ENCODE measurements around the gene FRAS1.
"Not testable (repeated sequence)": the region's sequence is repeated elsewhere in the genome, so short reads cannot be mapped to it uniquely, and the experiment has no call there.

FRAS1 gene

DNA sequence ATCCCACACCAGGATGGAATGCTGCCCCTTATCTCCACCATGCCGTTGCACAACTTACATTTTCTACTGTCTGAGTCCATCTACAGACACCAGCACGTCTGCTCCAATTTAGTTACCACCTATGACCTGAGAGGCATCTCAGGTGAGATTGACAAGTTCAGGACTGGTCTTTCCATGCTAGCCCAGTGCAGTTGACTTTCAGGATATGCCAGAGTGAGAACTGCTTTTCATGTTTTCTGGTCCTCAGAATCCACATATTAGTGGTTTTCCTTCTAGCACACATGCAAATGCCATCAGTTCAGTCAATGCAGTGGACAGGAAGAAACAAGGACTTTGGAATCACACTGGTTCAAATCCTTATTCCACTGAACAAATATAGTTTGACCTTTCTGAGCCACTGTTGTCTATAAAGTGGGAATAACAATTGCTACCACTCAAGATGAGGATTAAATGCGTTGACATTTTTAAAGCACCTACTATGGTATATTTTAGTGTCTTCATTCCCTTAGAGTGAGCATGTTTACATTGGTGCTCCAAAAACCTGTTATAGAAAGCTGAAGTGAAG, 456.4 kb downstream of the FRAS1 start:
- DNase-seq (ENCODE audit: low spot score), result no peak

DNA sequence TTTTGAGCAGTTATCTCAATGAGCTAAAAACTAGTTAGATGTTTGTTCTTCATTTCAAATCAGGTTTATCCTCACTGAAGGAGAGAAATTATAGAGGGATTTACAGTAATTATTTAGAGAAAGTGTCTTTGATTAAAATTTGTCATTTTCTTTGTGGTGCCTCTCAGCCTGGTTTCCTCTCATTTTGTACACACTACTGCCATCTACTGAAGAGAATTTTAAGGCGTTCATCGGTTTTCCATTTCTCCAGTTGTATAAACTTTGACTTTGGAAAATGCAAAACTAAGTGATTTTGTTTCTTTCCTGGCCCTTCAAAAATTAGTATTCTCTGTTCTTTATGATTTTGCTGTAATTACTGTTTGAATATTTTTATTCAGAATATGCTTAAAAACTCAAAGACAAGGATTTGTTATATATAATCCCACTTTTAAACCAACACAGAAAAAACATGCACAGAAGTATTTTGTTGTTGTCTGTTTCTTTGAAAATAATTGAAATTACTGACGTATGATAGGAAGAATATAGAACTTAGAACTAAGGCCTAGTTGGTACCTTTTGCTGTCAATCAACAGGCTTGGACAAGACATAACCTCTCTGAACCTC, 460.0 kb downstream of the FRAS1 start:
- peak; percentile 18 for DNase-seq (ENCODE audit: low spot score)

DNA sequence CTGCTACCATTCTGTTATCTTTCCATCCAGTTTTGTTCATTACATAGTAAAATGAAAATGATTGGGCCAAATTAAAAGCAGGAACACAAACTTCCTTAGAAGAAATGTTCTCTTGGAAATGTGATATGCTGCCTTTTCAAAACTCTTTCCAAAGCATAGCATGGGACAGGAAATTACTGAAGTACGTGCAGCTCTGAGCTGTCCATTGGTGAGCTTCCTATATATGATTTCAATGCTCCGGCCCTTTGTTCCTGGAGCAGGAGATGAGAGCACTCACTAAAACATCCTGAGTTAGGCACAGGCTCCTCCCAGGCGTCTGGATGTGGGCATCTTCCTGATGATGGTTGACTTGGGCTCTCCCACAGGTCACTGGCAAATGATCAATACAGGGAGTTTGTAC, 461.4 kb downstream of the FRAS1 start:
- no peak for DNase-seq (ENCODE audit: low spot score)

DNA sequence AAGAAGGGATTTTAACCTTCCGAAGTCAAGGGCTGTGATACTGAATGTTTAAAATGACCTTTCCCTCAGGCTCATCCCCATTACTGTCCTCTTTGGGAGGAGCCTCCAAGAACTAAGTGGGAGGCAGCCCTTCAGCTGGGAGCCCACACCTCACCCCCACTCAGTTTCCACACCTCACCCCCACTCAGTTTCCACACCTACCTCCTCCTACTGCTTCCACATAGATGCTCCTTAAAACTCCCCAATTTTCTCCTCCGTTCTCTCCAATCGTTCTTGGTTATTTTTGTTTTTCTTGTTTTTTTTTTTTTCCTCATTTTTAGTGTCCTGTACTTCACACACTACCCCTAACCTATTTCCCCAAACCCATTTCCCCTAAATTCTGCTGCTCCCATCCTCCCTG, 462.8 kb downstream of the FRAS1 start:
- DNase-seq (ENCODE audit: low spot score), result no peak

DNA sequence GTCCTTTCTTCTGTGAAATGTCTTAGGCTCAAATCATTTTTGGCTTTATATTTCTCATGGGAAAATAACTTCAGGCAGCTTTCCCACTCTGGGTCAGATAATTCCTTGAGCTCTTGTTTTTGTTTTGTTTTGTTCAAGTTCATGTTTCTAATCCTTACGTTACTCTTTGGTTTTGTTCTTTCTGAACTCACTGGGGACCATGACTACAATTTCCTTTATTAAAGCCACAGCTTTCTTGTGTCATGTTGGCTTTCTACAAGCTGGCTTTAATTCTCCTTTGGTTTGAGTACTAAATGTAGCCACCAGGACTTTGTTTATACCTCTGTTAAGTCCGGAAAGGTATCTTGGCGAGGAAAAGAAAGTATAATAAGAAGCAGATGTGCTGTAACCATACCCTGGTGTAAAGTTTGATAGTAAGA, 463.7 kb downstream of the FRAS1 start:
- no peak for DNase-seq (ENCODE audit: low spot score)

DNA sequence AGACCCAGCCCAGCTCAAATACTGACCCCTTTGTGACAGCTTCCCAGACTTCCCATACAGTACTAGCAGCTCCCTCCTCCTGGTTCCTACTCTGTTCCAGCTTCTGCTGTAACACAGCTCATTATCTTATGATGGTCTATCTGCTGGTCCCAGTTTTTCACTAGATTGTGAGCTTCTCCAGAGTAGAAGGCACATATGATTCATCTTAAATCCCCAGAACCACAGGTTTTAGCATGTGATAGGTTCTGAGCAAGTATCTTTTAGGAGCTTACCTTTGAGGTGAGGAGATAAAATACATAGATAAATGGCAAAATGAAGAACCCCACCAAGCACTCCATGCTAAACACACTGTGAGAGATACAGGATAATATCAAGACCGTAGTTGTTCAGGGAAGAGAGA, 466.9 kb downstream of the FRAS1 start:
- no peak for DNase-seq (ENCODE audit: low spot score)

DNA sequence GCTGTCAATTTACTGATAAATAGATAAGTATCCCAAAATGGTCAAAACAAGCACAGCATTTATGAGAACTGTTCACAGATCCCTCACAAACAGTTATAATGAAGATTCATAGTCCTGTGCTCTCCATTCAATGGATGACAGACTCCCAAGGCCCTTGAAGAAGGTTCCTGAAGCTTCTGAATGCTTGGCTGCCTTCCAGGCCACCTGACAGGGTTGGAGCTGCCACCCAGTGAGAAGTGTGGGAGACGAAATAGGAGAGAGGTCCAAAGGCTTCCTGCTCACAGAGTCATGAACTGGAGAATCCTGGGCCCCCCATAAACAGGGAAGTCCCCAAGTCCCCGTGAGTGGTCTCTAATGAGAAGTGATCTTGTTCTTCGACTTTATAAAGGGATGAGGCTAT, 468.4 kb downstream of the FRAS1 start:
- no peak for DNase-seq (ENCODE audit: low spot score)

DNA sequence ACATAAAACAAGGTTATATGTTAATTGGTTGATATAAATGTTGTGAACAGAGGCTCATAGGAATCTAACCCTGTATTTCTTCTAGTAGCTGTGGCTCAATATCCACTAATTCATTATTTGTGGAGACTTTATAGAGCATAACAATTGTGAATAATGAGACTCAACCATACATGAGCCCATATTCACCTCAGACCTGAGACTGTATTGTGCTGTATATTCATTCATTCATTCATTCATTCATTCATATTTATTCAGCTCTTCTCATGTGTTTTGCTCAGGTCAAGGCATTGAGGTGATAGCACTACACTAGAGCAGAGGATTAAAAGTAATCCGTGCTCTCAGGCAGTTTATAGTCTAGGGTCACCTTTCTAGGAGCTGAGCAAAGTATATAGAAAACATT, 470.0 kb downstream of the FRAS1 start:
- no peak for DNase-seq (ENCODE audit: low spot score)

DNA sequence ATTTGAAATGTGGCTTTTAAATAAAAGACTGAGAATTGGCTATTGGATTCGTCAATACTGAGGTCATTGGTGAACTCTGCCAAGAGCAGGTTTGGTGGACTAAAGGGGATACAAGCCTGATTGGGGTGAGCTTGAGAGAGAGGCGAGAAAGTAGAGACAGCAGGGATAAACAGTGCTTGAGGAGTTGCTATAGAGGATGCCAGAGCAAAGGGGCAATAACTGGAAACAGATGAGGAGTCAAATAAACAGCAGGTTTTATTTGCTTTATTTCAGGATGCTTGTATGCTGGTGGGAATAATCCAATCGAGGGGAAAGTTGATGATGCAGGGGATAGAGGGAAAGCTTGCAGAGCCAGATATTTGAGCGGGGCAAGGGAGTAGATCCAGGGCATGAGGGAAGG, 470.4 kb downstream of the FRAS1 start:
- DNase-seq (ENCODE audit: low spot score), result no peak

DNA sequence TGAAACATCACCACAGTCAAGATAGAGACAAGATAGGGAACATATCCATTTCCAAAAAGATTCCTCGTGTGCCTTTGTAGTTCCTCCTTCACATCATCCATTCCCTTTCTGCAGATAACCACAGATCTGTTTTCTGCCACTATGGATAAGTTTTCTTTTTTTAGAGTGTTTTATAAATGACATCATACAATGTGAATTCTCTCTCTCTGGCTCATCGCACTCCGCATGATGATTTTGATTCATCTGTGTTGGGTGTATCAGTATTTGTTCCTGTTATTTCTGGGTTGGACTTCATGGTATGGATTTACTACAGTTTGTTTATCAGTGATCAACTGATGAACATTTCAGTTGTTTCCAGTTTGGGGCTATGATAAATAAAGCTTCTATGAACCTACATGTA, 471.2 kb downstream of the FRAS1 start:
- DNase-seq (ENCODE audit: low spot score), result no peak

DNA sequence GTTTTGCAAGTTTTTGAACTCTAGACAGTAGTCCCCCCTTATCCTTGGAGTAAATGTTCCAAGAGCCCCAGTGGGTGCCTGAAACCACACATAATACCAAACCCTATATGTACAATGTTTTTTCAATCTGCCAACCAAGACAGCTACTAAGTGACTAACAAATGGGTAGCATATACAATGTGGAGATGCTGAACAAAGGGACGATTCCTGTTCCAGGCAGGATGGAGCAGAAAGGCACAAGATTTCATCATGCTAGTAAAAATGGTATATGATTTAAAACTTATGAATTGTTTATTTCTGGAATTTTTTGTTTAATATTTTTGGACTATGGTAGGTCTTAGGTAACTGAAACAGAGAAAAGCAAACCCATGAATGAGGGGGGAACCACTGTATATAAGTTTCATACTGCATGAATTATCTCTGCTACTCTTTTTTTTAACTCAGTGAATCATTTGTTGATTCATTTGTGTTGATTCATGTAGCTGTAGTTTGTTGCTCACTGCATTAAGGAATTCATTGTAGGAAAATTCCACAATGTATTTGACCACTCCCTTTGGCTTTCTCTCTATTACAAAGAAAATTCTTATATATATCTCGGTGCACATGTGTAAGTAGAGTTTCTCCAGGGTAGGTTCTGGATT, 472.6 kb downstream of the FRAS1 start:
- peak; percentile 69 for DNase-seq (ENCODE audit: low spot score)

DNA sequence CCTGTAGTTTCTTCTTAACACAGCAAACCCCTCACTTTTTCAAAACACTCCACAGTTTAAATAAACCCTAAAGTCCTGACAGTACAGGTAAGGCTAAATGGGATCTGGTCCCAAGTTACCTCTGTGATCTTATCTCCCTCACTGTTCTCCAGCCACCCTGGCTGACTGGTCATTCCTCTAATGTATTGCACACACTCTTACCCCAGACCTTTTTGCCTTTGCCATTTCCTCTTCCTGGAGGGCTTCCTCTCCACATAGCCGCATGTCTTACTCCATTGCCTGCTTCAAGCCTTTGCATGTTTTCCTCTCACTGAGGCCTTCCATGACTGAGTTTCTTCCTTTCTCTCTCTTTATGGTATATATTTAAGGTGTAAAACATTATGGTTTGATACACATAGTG, 474.9 kb downstream of the FRAS1 start:
- DNase-seq (ENCODE audit: low spot score), result no peak

DNA sequence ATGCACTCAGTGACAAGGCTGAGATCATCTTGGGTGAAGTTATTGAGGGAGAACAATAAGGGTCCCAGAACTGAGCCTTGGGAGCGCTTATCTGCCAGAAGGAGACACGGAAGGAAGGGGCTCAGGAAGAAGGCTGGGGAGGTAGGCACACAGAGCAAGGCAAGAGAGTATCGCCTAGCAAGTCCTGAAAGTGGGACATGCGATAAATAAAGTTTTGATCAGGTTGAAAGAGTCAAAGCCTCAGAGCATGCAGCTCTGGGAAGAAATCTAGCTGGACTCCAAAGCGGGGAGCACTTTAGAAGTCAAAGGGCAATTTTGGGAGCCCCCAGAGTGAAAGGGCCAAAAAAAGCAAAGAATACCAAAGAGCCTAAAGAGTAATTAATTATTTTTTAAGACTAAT, 476.7 kb downstream of the FRAS1 start:
- peak; percentile 70 for DNase-seq (ENCODE audit: low spot score)

DNA sequence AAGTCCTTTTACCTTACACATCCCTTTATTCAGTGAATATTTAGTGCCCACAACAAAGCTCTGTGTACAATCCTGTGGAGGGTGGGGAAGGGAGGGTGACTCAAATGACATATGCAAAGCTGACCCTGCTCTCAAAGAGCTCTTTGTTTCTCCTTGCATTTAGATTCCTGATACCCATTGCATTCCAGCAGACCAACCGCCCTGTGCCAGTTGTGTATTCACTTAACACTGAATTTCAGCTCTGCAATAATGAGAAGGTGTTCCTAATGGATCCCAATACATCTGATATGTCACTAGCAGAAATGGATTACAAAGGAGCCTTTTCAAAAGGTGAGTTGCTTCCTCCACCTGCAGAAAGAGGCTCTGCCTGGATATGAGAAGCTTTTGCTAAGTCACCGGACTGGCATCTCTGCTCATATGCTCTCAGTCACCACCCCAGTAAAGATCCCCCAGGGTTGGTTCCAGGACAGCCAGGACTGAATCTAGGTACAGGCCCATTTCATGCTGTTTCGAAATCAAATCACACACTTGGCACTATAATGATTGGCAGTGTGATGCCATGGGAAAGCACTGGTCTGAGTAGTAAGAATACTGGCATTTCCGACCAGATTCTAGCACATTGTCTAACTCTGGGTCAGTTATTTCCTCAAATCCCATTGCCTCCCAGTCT, 477.3 kb downstream of the FRAS1 start:
- DNase-seq (ENCODE audit: low spot score), result peak; percentile 98

DNA sequence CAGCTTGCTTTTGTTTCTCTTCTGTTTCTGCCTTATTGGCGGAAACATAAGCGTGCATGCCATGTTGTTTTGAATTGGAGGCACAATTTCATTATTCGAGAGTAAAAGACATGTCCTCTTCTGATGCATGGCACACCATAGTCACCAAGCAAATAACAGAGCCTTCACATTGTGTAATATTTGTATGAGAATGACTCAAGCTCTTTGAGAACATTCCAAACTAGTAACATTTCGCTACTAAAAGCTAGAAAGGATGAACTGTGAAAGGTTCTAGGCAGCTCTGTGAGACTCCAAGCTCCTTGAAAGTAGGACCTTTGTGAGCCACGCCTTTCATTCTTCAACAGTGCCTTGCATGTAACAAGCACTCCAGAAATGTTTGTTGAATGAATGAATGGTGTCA, 485.2 kb downstream of the FRAS1 start:
- DNase-seq (ENCODE audit: low spot score), result no peak

DNA sequence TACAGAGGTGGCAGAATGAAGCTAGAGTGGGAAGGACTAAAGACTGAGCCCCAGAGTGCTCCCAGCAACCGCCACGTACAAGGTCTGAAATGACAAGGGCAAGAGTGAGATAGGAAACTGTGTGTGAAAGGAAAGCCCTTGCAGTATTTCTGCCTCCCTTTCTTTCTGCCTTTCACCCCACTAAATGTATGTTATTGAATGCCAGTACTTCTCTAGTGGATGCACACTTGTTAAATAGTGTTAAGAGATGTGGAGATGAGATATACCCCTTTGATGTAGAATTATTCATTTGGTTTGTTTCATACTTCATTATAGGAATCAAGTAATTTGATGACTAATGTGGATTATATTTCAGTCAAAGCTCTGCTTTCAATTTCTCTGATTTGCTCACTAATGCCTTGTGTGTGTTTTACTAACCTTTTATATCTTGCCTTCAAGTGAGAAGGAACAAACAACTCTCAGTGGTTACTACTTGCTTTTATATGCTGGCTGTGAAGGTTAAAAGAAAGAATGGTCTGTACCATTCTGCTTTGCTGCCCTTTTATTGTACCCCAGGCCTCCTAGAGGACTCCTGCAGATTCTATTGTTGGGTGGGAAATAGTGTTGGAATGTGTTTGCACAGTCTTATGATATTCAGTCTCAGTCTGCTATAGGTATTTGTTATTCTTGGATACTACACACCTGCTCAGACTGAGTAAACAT, 486.5 kb downstream of the FRAS1 start:
- DNase-seq (ENCODE audit: low spot score), result peak; percentile 59

DNA sequence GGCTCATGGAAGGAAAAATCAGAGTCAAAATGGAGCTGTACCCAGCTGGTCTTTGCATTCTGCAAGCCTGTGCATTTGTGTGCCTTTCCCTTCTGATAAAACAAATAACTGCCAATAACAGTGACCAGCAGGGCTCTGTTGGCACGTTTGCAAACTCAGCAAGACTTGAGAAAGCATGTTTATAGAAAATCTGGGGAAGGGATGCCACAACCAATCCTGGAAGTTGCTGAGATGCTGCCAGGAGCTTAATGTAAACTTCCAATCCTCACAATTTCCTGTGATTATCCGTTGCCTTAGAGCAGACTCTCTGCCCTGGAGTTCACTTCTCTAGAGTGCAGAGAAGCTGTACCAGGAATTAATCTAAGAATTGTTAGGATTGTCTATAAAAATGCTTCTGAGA, 487.6 kb downstream of the FRAS1 start:
- no peak for DNase-seq (ENCODE audit: low spot score)

DNA sequence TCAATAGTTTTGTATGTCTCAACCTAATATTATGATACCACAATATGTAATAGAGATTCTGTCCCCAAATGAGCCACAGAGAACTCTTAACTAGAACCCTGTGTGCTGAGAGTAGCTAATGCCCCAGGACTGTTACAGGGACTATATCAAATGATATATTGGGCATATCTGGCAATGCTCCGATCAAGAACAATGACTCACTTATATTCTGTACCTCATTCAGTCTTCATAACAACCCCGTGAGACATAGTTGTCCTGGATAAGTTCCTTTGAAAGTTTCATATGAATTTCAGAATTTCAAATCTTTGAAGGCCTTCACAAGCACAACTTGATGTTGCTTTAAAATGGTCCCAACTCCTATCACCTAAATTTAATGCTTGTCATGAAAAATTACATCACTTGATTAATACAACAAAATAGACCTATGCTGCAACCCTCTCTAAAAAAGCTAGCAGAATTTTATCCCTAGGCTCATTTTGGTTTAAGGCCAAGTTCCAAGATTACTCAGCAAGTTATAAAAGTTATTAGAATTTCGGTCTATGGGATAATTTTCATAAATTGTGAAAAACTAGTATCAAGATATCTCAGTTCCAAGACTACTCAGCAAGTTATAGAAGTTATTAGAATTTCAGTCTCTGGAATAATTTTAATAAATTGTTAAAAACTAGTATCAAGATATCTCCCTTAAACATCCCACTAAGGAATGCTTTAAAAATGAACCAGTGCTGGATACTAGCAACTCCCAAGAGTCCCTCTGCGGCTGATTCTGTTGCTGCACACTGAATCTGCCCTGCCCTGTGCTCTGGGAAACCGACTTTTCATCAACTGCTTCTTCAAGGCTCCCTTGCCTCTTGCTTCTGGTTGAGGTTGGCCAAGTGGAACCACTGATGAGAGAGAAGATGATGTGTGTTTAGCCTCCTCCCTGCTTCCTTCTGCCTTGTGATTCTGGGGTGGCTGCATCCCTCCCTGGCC, 488.4 kb downstream of the FRAS1 start:
- DNase-seq (ENCODE audit: low spot score), result no peak

DNA sequence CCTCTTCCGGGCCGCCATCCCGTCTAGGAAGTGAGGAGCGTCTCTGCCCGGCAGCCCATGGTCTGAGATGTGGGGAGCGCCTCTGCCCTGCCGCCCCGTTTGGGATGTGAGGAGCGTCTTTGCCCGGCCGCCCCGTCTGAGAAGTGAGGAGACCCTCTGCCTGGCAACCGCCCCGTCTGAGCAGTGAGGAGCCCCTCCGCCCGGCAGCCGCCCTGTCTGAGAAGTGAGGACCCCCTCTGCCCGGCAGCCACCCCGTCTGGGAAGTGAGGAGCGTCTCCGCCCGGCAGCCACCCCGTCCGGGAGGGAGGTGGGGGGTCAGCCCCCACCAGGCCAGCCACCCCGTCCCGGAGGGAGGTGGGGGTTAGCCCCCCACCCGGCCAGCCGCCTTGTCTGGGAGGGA, 490.8 kb downstream of the FRAS1 start:
- not testable (repeated sequence) for DNase-seq (ENCODE audit: low spot score)

DNA sequence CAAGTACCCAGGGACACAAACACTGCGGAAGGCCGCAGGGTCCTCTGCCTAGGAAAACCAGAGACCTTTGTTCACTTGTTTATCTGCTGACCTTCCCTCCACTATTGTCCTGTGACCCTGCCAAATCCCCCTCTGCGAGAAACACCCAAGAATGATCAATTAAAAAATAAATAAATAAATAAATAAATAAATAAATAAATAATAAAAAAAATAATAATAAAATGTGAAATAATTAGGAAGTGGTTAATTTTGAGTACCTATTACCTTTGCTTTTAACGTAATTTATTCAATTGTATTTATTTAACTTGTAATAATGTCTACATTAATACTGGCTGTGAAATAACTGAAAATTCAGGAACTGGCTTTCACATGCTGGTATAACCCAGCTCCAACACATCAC, 491.8 kb downstream of the FRAS1 start:
- not testable (repeated sequence) for DNase-seq (ENCODE audit: low spot score)
